Thyroid gland (tissue), 4 donors: Measurements from ENCODE around the gene HHIPL2. TPM values are rescaled to one million over a fixed set of nuclear protein-coding genes. Genes with fewer than 3 reads are reported as not detected.
A peak's percentile ranks its signal among the peaks of the same experiment; 100 is the strongest.
"Not testable (repeated sequence)": the region's sequence is repeated elsewhere in the genome, so short reads cannot be mapped to it uniquely, and the experiment has no call there.

Source experiments
- DNase-seq, 2 donors: peaks; one replicate each; pipeline ENCODE4 v3.0.0-alpha.2; 2019
- H3K27ac ChIP-seq, 3 donors: fragments of 200-600 bp; sonication (generic); 1 replicate in 2 of 3; 2 replicates in 1 of 3; pipeline ENCODE4 v1.5.1; 2016 to 2019; ENCODE audit warnings: mild to moderate bottlenecking in 1 of 3, moderate library complexity in 1 of 3
- H3K27me3 ChIP-seq: fragments of 200-600 bp; sonication (generic); one replicate; pipeline ENCODE4 v1.5.1; 2019
- H3K36me3 ChIP-seq, 2 donors: fragments of 200-600 bp; sonication (generic); one replicate each; pipeline ENCODE4 v1.5.1; 2016 to 2019
- H3K4me1 ChIP-seq, 2 donors: fragments of 200-600 bp; sonication (generic); one replicate each; pipeline ENCODE4 v1.5.1; 2017 to 2019
- H3K4me3 ChIP-seq, 3 donors: fragments of 200-600 bp; sonication (generic); replicated peaks in 1 of 3; 1 replicate in 2 of 3; 2 replicates in 1 of 3; pipeline ENCODE4 v1.5.1; 2016; ENCODE audit warnings: mild to moderate bottlenecking in 1 of 3
- H3K9me3 ChIP-seq: fragments of 200-600 bp; sonication (generic); one replicate; pipeline ENCODE4 v1.5.1; 2017
- POLR2A ChIP-seq, 2 donors: fragments of 450-650 bp; IDR thresholded peaks; one replicate each; pipeline ENCODE4 v1.6.1; 2017; ENCODE audit warnings: antibody characterized with exemption in 2 of 2, mild to moderate bottlenecking in 2 of 2, moderate library complexity in 1 of 2
- WGBS, 2 donors: methylation state at CpG; one replicate each; pipeline ENCODE4 v1.1.5; 2017; 5-methylcytosine and 5-hydroxymethylcytosine counted together
- intact Hi-C: fragments of 100-400 bp; cut with DNase I; formaldehyde crosslinking; loops from one replicate; pipeline ENCODE4 v1.15.1; 2023
- total RNA-seq, 4 donors: library from RNA; depleted of rRNA; stranded (reverse); fragments of >200 nt; gene quantifications; one replicate each; pipeline ENCODE4 v1.2.3, GENCODE V29; 2016
- TF ChIP-seq, protein P1 (sequence below), 6 experiments: fragments of 200-600 bp in 3 of 6; fragments of 450-650 bp in 3 of 6; sonication (generic) in 3 of 6; IDR thresholded peaks; one replicate each; pipeline ENCODE4 v1.5.1; 2016 to 2019; ENCODE audit warnings: antibody characterized with exemption in 6 of 6, mild to moderate bottlenecking in 2 of 6, inconsistent platforms in 1 of 6, moderate library complexity in 1 of 6

HHIPL2 gene
- total RNA-seq, 4 donors from 2014 or later = 0.78 to 4.3 (median 1.9) TPM

DNA sequence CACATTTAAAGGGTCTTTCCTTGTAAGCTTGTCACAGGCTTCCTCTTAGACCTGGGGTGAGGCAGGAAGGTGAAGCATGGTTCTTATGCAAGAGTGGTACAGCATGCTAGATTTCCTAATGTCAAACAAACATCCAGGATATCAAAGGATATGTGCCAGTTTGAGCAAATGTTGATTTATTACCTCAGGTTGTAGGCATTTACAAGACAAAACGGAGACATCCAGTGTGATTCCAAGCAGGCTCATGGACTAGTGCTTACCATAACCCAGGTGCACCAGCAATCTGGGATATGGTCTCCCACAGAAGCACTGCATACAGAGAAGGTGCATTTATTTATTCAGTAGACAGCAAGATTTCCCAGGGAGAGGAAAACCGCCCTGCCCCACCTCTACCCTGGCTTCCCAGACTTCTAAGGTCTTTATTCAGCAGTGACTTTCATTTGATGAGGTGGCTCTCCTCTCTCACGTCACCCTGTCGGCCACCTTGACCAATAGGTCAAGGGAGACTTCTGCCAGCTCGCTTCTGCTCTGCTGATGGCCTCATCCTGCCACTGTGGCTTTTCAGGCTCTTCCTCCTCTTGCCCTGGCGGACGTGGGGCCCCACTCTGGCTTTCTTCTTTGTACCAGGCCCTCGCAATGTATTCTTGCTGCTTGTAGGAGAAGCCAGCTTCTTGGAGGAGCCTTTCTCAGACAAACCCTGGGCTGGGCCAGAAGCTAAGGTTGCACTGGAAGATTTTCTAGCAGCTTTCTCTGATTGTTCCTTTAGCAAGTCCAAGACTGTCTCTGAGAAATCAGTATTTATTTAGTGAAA, 25.6 kb downstream of the HHIPL2 start:
- H3K27me3 ChIP-seq = no peaks in the 10 kb centered on the region
- no peak overlapping the region for H3K4me3 ChIP-seq
- H3K4me1 ChIP-seq = no peaks in the 10 kb centered on the region
- intact Hi-C loops = no loop called here
- 87 to 96% methylated on average over 8 of the region's 8 CpGs for WGBS, 2 donors
- no peaks in the 10 kb centered on the region for H3K36me3 ChIP-seq
- H3K9me3 ChIP-seq = no peaks in the 10 kb centered on the region
- no peak for DNase-seq
- no peak overlapping the region for H3K27ac ChIP-seq
- TF ChIP-seq, protein P1, sequence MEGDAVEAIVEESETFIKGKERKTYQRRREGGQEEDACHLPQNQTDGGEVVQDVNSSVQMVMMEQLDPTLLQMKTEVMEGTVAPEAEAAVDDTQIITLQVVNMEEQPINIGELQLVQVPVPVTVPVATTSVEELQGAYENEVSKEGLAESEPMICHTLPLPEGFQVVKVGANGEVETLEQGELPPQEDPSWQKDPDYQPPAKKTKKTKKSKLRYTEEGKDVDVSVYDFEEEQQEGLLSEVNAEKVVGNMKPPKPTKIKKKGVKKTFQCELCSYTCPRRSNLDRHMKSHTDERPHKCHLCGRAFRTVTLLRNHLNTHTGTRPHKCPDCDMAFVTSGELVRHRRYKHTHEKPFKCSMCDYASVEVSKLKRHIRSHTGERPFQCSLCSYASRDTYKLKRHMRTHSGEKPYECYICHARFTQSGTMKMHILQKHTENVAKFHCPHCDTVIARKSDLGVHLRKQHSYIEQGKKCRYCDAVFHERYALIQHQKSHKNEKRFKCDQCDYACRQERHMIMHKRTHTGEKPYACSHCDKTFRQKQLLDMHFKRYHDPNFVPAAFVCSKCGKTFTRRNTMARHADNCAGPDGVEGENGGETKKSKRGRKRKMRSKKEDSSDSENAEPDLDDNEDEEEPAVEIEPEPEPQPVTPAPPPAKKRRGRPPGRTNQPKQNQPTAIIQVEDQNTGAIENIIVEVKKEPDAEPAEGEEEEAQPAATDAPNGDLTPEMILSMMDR (IDR thresholded peaks at IDR 0.05) = no peak
- TF ChIP-seq POLR2A (IDR thresholded peaks at IDR 0.05) = no peak

- WGBS, 2 donors = 76 to 83% methylated on average over 7 of the region's 7 CpGs
- TF ChIP-seq, protein P1 (IDR thresholded peaks at IDR 0.05) = no peak
- no peak for TF ChIP-seq POLR2A (IDR thresholded peaks at IDR 0.05)
- peak in 1 of 2 donors; percentile 36 for DNase-seq
- no peak overlapping the region for H3K4me3 ChIP-seq
- no peaks in the 10 kb centered on the region for H3K4me1 ChIP-seq
- no peaks in the 10 kb centered on the region for H3K9me3 ChIP-seq
- intact Hi-C loops = no loop called here
- H3K27me3 ChIP-seq = no peaks in the 10 kb centered on the region
- no peaks in the 10 kb centered on the region for H3K36me3 ChIP-seq
- H3K27ac ChIP-seq = no peak overlapping the region
These were observed 26.4 kb downstream of the HHIPL2 start for GRCh38 chr1:222521299-222522104.

GRCh38 chr1:222489496-222489895, 58.4 kb downstream of the HHIPL2 start:
- H3K36me3 ChIP-seq, H3K27me3 ChIP-seq, H3K9me3 ChIP-seq, DNase-seq, intact Hi-C loops, H3K4me1 ChIP-seq, H3K27ac ChIP-seq, H3K4me3 ChIP-seq: not testable (repeated sequence)
- WGBS, 2 donors = 93 to 100% methylated on average over 4 to 5 of the region's 5 CpGs

DNA sequence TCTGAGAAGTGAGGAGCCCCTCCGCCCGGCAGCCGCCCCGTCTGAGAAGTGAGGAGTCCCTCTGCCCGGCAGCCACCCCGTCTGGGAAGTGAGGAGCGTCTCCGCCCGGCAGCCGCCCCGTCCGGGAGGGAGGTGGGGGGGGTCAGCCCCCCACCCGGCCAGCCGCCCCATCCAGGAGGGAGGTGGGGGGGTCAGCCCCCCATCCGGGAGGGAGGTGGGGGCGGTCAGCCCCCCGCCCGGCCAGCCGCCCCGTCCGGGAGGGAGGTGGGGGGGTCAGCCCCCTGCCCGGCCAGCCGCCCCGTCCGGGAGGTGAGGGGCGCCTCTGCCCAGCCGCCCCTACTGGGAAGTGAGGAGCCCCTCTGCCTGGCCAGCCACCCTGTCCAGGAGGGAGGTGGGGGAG, 60.1 kb downstream of the HHIPL2 start:
- no CpG with 5 or more reads among the region's 27 CpGs for WGBS, 2 donors
- H3K4me1 ChIP-seq, intact Hi-C loops, H3K27ac ChIP-seq, H3K9me3 ChIP-seq, H3K36me3 ChIP-seq, H3K4me3 ChIP-seq, DNase-seq, H3K27me3 ChIP-seq: not testable (repeated sequence)

- 0 to 50% methylated on average over 1 to 3 of the region's 4 CpGs for WGBS, 2 donors
- not testable (repeated sequence) for H3K27me3 ChIP-seq, H3K4me3 ChIP-seq
These were observed 63.9 kb downstream of the HHIPL2 start for GRCh38 chr1:222484005-222484404.

GRCh38 chr1:222479567-222479966, 68.3 kb downstream of the HHIPL2 start:
- H3K4me3 ChIP-seq, intact Hi-C loops, DNase-seq, H3K9me3 ChIP-seq, H3K4me1 ChIP-seq, H3K36me3 ChIP-seq, H3K27ac ChIP-seq, H3K27me3 ChIP-seq: not testable (repeated sequence)
- WGBS, 2 donors = 71 to 76% methylated on average over 6 to 7 of the region's 7 CpGs

More at GRCh38 chr1:222484005-222484404, 63.9 kb downstream of the HHIPL2 start:
- H3K36me3 ChIP-seq, H3K9me3 ChIP-seq, intact Hi-C loops, H3K27ac ChIP-seq, H3K4me1 ChIP-seq, DNase-seq: not testable (repeated sequence)

GRCh38 chr1:222476436-222476835, 71.5 kb downstream of the HHIPL2 start:
- intact Hi-C loops, H3K27me3 ChIP-seq, H3K4me3 ChIP-seq, H3K27ac ChIP-seq, H3K9me3 ChIP-seq, H3K4me1 ChIP-seq, H3K36me3 ChIP-seq: not testable (repeated sequence)
- WGBS, 2 donors = 85 to 92% methylated on average over 3 to 5 of the region's 5 CpGs
- peak; percentile 11 to 27 for DNase-seq

DNA sequence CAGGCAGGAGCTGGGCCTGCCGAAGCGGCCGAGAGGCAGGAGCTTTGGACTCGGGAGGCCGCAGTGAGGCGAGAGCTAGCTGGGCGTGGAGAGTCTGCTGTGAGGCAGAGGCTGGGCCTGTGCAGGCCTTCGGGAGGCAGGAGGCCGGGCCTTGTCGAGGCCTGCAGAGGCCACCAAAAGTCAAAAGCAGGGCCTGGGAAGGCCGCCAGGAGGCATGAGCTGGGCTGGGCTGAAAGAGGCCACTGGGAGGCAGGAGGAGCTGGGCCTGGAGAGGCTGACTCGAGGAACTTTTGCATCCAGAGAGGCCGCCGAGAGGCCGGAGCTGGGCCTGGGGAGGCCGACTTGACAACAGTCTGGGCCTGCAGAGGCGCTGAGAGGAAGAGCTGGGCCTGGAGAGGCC, 74.2 kb downstream of the HHIPL2 start:
- DNase-seq, intact Hi-C loops, H3K4me1 ChIP-seq, H3K36me3 ChIP-seq, H3K4me3 ChIP-seq, H3K9me3 ChIP-seq, H3K27me3 ChIP-seq, H3K27ac ChIP-seq: not testable (repeated sequence)
- WGBS, 2 donors = 93 to 97% methylated on average over 15 to 16 of the region's 17 CpGs

DNA sequence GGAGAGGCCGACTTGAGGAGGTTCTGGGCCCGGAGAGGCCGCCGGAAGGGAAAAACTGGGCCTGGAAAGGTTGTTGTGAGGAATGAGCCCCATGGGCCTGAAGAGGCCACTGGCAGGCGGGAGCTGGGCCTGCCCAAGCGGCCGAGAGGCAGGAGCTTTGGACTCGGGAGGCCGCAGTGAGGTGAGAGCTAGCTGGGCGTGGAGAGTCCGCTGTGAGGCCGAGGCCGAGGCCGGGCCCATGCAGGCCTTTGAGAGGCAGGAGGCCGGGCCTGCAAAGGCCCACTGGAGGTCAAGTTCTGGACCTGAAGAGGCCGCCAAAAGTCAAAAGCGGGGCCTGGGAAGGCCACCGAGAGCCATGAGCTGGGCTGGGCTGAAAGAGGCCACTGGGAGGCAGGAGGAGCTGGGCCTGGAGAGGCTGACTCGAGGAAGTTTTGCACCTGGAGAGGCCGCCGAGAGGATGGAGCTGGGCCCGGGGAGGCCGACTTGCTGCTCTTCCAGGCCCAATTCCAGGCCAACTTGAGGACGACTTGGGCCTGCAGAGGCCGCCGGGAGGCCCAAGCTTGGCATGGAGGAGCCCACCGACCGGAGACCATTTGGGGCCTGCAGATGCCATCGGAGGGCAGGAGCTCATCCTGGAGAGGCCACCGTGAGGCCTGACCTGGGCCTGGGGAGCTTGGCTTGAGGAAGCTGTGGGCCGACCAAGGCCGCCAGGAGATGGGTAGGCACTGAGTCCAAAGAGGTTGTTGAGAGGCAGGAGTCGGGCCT, 74.9 kb downstream of the HHIPL2 start:
- H3K27ac ChIP-seq, intact Hi-C loops, DNase-seq, H3K4me1 ChIP-seq, H3K9me3 ChIP-seq, H3K4me3 ChIP-seq, H3K36me3 ChIP-seq, H3K27me3 ChIP-seq: not testable (repeated sequence)
- 95 to 96% methylated on average over 27 to 28 of the region's 33 CpGs for WGBS, 2 donors
